Measurements from ENCODE around the gene ZSWIM8.
"Not testable (repeated sequence)": the region's sequence is repeated elsewhere in the genome, so short reads cannot be mapped to it uniquely, and the experiment has no call there.

Gene ZSWIM8

GRCh38 chr10:73785721-73786511 is 510 bp downstream of the ZSWIM8 start:
- DNase-seq (ENCODE audit: extremely low spot score): no peak
- CTCF ChIA-PET: no interaction called here
- no peak for TF ChIP-seq BHLHE40 (IDR thresholded peaks at IDR 0.05; ENCODE audit: borderline replicate concordance)
- POLR2A ChIA-PET: interaction anchor here (0.6 to 2.7 kb wide), 10 partner anchors 9 to 290 kb away, joined by 3 to 11 read pairs (median 4); partner anchors contain the start of gene PPP3CB

DNA sequence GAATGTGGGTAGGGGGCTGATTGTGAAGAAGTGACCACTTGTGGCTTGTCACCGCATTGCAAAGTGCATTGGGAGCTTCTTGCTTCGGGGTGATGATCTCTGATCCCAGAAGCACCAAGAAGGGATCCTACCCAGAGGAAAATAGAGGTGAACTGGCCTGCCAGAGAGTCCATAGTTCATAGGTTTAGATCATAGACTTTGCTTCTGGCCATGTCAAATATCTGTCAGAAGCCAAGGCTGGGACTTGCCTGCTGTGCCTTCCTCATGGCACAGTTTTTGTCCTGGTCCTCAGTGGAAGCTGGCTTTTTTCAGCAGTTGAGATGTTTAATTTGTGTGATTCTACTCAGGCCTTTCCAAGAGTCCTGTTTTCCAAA is 1.1 kb downstream of the ZSWIM8 start:
- TF ChIP-seq ARNT (IDR thresholded peaks at IDR 0.05) (no peak), NFRKB (IDR thresholded peaks at IDR 0.05) (no peak), ELF4 (IDR thresholded peaks at IDR 0.05) (no peak), FOXK2 (IDR thresholded peaks at IDR 0.05) (no peak), ZNF384 (IDR thresholded peaks at IDR 0.05) (no peak), HDGF (IDR thresholded peaks at IDR 0.05; ENCODE audit: borderline replicate concordance) (no peak), SP1 (IDR thresholded peaks at IDR 0.05) (no peak), SUZ12 (IDR thresholded peaks at IDR 0.05) (no peak), L3MBTL2 (conservative IDR thresholded peaks at IDR 0.05) (no peak), LEF1 (IDR thresholded peaks at IDR 0.05; ENCODE audit: borderline replicate concordance) (no peak), FOXM1 (IDR thresholded peaks at IDR 0.05; ENCODE audit: borderline replicate concordance) (no peak), CTBP1 (IDR thresholded peaks at IDR 0.05; ENCODE audit: borderline replicate concordance) (no peak), BHLHE40 (IDR thresholded peaks at IDR 0.05; ENCODE audit: borderline replicate concordance) (no peak)
- TF ChIP-seq, protein P1, sequence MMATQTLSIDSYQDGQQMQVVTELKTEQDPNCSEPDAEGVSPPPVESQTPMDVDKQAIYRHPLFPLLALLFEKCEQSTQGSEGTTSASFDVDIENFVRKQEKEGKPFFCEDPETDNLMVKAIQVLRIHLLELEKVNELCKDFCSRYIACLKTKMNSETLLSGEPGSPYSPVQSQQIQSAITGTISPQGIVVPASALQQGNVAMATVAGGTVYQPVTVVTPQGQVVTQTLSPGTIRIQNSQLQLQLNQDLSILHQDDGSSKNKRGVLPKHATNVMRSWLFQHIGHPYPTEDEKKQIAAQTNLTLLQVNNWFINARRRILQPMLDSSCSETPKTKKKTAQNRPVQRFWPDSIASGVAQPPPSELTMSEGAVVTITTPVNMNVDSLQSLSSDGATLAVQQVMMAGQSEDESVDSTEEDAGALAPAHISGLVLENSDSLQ (IDR thresholded peaks at IDR 0.05): no peak
- CTCF ChIA-PET: no interaction called here
- POLR2A ChIA-PET: interaction anchor here (0.6 to 2.7 kb wide), 10 partner anchors 8 to 291 kb away, joined by 3 to 11 read pairs (median 4); partner anchors contain the start of gene PPP3CB
- DNase-seq (ENCODE audit: extremely low spot score): no peak

DNA sequence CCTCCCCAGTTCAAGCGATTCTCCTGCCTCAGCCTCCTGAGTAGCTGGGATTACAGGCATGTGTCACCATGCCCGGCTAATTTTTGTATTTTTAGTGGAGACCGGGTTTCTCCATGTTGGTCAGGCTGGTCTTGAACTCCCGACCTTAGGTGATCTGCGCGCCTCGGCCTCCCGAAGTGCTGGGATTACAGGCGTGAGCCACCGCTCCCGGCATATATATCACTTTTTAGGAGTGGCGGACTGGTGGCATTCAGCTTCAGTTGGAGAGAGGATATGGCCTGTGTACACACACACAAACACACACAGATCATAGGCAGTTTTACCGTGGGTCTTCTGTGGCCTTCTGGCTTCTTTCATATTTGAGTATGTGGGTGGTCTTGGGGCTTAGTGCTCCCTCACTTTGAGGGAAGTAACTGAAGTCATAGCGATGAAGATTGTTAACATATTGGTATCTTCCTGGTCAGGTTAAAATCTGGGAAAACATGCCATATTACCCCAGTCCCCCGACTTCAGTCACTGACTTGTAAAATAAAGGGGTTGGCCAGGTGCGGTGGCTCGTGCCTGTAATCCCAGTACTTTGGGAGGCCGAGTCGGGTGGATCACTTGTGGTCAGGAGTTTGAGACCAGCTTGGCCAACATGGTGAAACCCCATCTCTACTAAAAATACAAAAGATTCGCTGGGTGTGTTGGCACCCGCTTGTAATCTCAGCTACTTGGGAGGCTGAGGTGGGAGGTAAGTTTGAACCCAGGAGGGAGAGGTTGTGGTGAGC is 1.8 kb downstream of the ZSWIM8 start:
- ChIA-PET CTCF (interaction anchor here (0.6 kb wide), 1 partner anchor 93 kb away, joined by 4 read pairs; no protein-coding TSS in a partner anchor), POLR2A (interaction anchor here (1.3 to 2.7 kb wide), 6 partner anchors 8 to 56 kb away, joined by 3 to 11 read pairs (median 4); a partner anchor contains a TSS)
- DNase-seq (ENCODE audit: extremely low spot score): not testable (repeated sequence)

GRCh38 chr10:73788864-73789658 is 3.7 kb downstream of the ZSWIM8 start:
- POLR2A ChIA-PET: no interaction called here
- no peak for DNase-seq (ENCODE audit: extremely low spot score)
- no peak for TF ChIP-seq L3MBTL2 (conservative IDR thresholded peaks at IDR 0.05)
- no peak for TF ChIP-seq ARNT (IDR thresholded peaks at IDR 0.05)
- TF ChIP-seq, protein P1 (IDR thresholded peaks at IDR 0.05): no peak
- no peak for TF ChIP-seq HDGF (IDR thresholded peaks at IDR 0.05; ENCODE audit: borderline replicate concordance)
- TF ChIP-seq ZNF384 (IDR thresholded peaks at IDR 0.05): no peak
- CTCF ChIA-PET: no interaction called here

- TF ChIP-seq NFRKB (IDR thresholded peaks at IDR 0.05) (no peak), FOXA1 (IDR thresholded peaks at IDR 0.05) (no peak), TARDBP (IDR thresholded peaks at IDR 0.05) (no peak), ELF4 (IDR thresholded peaks at IDR 0.05) (no peak), ARNT (IDR thresholded peaks at IDR 0.05) (no peak), LEF1 (IDR thresholded peaks at IDR 0.05; ENCODE audit: borderline replicate concordance) (no peak)
- ChIA-PET POLR2A (no interaction called here), CTCF (no interaction called here)
- DNase-seq (ENCODE audit: extremely low spot score): no peak
Measured at GRCh38 chr10:73789659-73790055, 4.3 kb downstream of the ZSWIM8 start.

- CTCF ChIA-PET: no interaction called here
- DNase-seq (ENCODE audit: extremely low spot score): no peak
- TF ChIP-seq LEF1 (IDR thresholded peaks at IDR 0.05; ENCODE audit: borderline replicate concordance) (no peak), FOXA1 (IDR thresholded peaks at IDR 0.05) (no peak), BHLHE40 (IDR thresholded peaks at IDR 0.05; ENCODE audit: borderline replicate concordance) (no peak), CTBP1 (IDR thresholded peaks at IDR 0.05; ENCODE audit: borderline replicate concordance) (no peak), NFRKB (IDR thresholded peaks at IDR 0.05) (no peak), TARDBP (IDR thresholded peaks at IDR 0.05) (no peak), FOXM1 (IDR thresholded peaks at IDR 0.05; ENCODE audit: borderline replicate concordance) (no peak), L3MBTL2 (conservative IDR thresholded peaks at IDR 0.05) (no peak), SUZ12 (IDR thresholded peaks at IDR 0.05) (no peak), FOXK2 (IDR thresholded peaks at IDR 0.05) (no peak), ARNT (IDR thresholded peaks at IDR 0.05) (no peak), ZNF384 (IDR thresholded peaks at IDR 0.05) (no peak), ELF4 (IDR thresholded peaks at IDR 0.05) (no peak), SP1 (IDR thresholded peaks at IDR 0.05) (no peak)
- POLR2A ChIA-PET: interaction anchor here (0.9 kb wide), 1 partner anchor 8 kb away, joined by 3 read pairs; no protein-coding TSS in a partner anchor
Measured at GRCh38 chr10:73790886-73791625, 5.7 kb downstream of the ZSWIM8 start.

Measured in HEK293T (cell line).